ENCODE results near the gene COMMD7. TPM values are rescaled to one million over a fixed set of nuclear protein-coding genes. Genes with fewer than 3 reads are reported as not detected.

Gene COMMD7
- total and polyA plus RNA-seq, 9 of the 15 experiments (the other 6 are each of a cell fraction or from before 2014, with no cell fraction given), result 11.9 to 69.1 (median 34.7) TPM

DNA sequence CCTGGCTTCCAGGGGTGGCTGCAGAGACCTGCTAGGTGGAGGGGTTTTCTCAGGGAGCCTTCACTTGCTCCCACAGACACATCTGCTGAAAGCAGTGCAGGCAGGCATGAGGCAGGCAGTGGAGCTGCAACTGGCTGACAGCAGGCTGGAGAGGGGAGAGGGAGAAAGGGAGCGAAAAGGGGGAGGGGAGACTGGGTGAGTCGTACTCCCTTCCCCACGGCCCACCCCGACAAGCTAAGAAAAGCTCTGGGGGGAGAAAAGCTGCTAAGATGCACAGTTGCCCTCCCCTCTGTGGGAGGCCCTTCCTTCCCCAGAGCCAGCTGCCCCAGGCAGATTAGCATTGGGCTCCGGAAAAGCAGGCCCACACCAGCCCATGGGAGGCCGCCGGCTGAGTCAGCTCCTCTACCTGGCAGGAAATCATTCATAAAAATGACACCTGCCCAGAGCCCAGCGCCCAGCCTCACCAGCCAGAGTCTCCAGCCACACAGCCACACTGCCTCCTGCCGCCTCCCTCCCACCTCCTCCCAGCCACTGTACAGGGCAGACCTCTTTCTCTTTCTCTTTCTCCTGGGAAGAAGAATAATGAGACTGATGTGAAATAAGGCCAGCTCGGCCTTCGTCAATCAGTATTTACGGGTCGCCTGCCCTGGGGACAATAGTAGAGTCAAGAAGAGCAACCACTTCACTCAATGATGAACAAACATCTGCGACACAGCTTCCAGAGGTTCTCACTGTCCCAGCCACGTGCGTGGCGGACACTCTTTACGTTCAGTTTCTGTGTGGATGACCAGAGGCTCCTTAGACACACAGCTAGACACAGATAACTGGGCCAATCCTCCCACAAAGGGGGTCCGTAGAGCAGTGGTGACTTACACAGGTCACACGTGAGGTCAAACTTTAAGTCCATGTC is 61.8 kb downstream of the COMMD7 start (continued):
- peak; percentile 50 for TF ChIP-seq REST (IDR thresholded peaks at IDR 0.05; ENCODE audit: borderline replicate concordance)
- no peak for TF ChIP-seq REST (CRISPR knock-in tag; IDR thresholded peaks at IDR 0.05; ENCODE audit: low read depth)
- TF ChIP-seq TAF9B (IDR thresholded peaks at IDR 0.05; ENCODE audit: partially characterized antibody), result peak; percentile 46
- TF ChIP-seq, protein P1, sequence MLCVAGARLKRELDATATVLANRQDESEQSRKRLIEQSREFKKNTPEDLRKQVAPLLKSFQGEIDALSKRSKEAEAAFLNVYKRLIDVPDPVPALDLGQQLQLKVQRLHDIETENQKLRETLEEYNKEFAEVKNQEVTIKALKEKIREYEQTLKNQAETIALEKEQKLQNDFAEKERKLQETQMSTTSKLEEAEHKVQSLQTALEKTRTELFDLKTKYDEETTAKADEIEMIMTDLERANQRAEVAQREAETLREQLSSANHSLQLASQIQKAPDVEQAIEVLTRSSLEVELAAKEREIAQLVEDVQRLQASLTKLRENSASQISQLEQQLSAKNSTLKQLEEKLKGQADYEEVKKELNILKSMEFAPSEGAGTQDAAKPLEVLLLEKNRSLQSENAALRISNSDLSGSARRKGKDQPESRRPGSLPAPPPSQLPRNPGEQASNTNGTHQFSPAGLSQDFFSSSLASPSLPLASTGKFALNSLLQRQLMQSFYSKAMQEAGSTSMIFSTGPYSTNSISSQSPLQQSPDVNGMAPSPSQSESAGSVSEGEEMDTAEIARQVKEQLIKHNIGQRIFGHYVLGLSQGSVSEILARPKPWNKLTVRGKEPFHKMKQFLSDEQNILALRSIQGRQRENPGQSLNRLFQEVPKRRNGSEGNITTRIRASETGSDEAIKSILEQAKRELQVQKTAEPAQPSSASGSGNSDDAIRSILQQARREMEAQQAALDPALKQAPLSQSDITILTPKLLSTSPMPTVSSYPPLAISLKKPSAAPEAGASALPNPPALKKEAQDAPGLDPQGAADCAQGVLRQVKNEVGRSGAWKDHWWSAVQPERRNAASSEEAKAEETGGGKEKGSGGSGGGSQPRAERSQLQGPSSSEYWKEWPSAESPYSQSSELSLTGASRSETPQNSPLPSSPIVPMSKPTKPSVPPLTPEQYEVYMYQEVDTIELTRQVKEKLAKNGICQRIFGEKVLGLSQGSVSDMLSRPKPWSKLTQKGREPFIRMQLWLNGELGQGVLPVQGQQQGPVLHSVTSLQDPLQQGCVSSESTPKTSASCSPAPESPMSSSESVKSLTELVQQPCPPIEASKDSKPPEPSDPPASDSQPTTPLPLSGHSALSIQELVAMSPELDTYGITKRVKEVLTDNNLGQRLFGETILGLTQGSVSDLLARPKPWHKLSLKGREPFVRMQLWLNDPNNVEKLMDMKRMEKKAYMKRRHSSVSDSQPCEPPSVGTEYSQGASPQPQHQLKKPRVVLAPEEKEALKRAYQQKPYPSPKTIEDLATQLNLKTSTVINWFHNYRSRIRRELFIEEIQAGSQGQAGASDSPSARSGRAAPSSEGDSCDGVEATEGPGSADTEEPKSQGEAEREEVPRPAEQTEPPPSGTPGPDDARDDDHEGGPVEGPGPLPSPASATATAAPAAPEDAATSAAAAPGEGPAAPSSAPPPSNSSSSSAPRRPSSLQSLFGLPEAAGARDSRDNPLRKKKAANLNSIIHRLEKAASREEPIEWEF (CRISPR knock-in tag; IDR thresholded peaks at IDR 0.05), result no peak
- TF ChIP-seq CC2D1A (IDR thresholded peaks at IDR 0.05), result peak; percentile 79; the same call in 1 of the 2 replicates
- TF ChIP-seq, protein P2, sequence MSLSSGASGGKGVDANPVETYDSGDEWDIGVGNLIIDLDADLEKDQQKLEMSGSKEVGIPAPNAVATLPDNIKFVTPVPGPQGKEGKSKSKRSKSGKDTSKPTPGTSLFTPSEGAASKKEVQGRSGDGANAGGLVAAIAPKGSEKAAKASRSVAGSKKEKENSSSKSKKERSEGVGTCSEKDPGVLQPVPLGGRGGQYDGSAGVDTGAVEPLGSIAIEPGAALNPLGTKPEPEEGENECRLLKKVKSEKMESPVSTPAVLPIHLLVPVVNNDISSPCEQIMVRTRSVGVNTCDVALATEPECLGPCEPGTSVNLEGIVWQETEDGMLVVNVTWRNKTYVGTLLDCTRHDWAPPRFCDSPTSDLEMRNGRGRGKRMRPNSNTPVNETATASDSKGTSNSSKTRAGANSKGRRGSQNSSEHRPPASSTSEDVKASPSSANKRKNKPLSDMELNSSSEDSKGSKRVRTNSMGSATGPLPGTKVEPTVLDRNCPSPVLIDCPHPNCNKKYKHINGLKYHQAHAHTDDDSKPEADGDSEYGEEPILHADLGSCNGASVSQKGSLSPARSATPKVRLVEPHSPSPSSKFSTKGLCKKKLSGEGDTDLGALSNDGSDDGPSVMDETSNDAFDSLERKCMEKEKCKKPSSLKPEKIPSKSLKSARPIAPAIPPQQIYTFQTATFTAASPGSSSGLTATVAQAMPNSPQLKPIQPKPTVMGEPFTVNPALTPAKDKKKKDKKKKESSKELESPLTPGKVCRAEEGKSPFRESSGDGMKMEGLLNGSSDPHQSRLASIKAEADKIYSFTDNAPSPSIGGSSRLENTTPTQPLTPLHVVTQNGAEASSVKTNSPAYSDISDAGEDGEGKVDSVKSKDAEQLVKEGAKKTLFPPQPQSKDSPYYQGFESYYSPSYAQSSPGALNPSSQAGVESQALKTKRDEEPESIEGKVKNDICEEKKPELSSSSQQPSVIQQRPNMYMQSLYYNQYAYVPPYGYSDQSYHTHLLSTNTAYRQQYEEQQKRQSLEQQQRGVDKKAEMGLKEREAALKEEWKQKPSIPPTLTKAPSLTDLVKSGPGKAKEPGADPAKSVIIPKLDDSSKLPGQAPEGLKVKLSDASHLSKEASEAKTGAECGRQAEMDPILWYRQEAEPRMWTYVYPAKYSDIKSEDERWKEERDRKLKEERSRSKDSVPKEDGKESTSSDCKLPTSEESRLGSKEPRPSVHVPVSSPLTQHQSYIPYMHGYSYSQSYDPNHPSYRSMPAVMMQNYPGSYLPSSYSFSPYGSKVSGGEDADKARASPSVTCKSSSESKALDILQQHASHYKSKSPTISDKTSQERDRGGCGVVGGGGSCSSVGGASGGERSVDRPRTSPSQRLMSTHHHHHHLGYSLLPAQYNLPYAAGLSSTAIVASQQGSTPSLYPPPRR (CRISPR knock-in tag; IDR thresholded peaks at IDR 0.05; ENCODE audit: borderline replicate concordance), result peak; percentile 52; the same call in 1 of the 2 replicates
- no peak for TF ChIP-seq CEBPB (tag; IDR thresholded peaks at IDR 0.05)
